Lung (tissue), 12 donors: Measurements from ENCODE around the gene FBLN1. TPM values are rescaled to one million over a fixed set of nuclear protein-coding genes. Genes with fewer than 3 reads are reported as not detected.

Experiments used
- ATAC-seq: fragments of 200-7000 bp; cut with Tn5 transposase; one replicate; pipeline ENCODE4 v1.9.1; 2020; ENCODE audit warnings: moderate number of reproducible peaks; ENCODE audit not compliant: insufficient read depth, low FRiP score
- DNase-seq, 3 donors: peaks; one replicate each; pipeline ENCODE4 v3.0.0-alpha.2; 2013 to 2017
- H3K27ac ChIP-seq, 2 donors: one replicate each; pipeline ENCODE4 v1.5.1; 2013; ENCODE audit warnings: mild to moderate bottlenecking in 2 of 2, moderate library complexity in 2 of 2, control low read depth in 1 of 2, inconsistent platforms in 1 of 2, low read depth in 1 of 2, low read length in 1 of 2
- H3K27me3 ChIP-seq, 3 donors: one replicate each; pipeline ENCODE4 v1.5.1; 2013; ENCODE audit warnings: low read length in 2 of 3; ENCODE audit not compliant: control insufficient read depth in 3 of 3, insufficient read depth in 3 of 3
- H3K36me3 ChIP-seq, 4 donors: one replicate each; pipeline ENCODE4 v1.5.1; 2013; ENCODE audit warnings: low read length in 4 of 4, mild to moderate bottlenecking in 1 of 4, moderate library complexity in 1 of 4; ENCODE audit not compliant: control insufficient read depth in 4 of 4, insufficient read depth in 4 of 4
- H3K4me1 ChIP-seq, 5 donors: one replicate each; pipeline ENCODE4 v1.5.1; 2013; ENCODE audit warnings: low read length in 5 of 5, mild to moderate bottlenecking in 2 of 5, moderate library complexity in 1 of 5; ENCODE audit not compliant: control insufficient read depth in 5 of 5, insufficient read depth in 5 of 5
- H3K4me3 ChIP-seq: one replicate; pipeline ENCODE4 v1.5.1; 2013; ENCODE audit warnings: mild to moderate bottlenecking, control low read depth, moderate library complexity
- H3K9ac ChIP-seq, 2 donors: one replicate each; pipeline ENCODE4 v1.5.1; 2013; ENCODE audit warnings: low read length in 2 of 2, control low read depth in 1 of 2; ENCODE audit not compliant: insufficient read depth in 1 of 2
- H3K9me3 ChIP-seq, 4 donors: one replicate each; pipeline ENCODE4 v1.5.1; 2013; ENCODE audit warnings: low read length in 3 of 4, mild to moderate bottlenecking in 1 of 4, moderate library complexity in 1 of 4; ENCODE audit not compliant: control insufficient read depth in 4 of 4, insufficient read depth in 3 of 4
- WGBS, 2 donors: extraction: QIAGEN DNeasy Blood & Tissue Kit; methylation state at CpG; one replicate each; pipeline ENCODE4 v1.1.7; 2013; 5-methylcytosine and 5-hydroxymethylcytosine counted together
- polyA plus RNA-seq, 2 donors: library from polyadenylated mRNA; stranded (reverse); fragments of 200-250 nt; gene quantifications; one replicate each; pipeline ENCODE4 v1.2.1, GENCODE V29; 2013
- total RNA-seq, 2 donors: library from RNA; depleted of rRNA in 1 of 2; stranded (reverse); fragments of >200 nt in 1 of 2; gene quantifications; one replicate each; pipeline ENCODE4 v1.2.1, GENCODE V29; 2014 to 2021
- TF ChIP-seq, protein P1 (sequence below): IDR thresholded peaks from 2 replicates; pipeline ENCODE4 v1.5.1; 2012; ENCODE audit warnings: mild to moderate bottlenecking; ENCODE audit errors: control extremely low read depth, extremely low read depth
- donor health status: control.
- donor health status: control.
- donor health status: Bipolar disorder and iron deficiency.
- donor health status: healthy.
- donor health status: DM: yes; HTN: yes; CAD: no.

FBLN1 gene
- total and polyA plus RNA-seq, 4 donors: 82.7 to 357 (median 233) TPM

DNA sequence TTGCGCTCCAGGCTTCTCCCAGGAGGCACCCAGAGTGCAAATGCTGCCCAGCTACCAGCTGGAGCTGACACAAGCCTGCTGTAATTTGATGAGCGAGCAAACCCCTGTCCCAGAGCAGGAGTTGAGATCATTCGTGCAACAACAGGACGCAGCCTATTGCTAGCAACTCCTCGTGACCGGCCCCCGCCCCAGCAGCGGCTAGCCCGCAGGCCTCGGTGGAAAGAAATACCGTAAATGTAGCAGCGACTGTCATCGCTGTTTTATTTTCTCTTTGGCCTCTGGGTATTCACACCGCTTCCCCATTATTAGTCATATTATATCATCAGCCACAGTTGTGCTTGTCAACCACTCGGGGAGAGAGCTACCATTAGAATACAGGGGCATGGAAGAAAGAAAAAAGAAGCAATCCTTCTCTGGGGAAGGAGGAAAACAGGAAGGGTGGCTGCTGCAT is 109.8 kb downstream of the FBLN1 start:
- TF ChIP-seq, protein P1, sequence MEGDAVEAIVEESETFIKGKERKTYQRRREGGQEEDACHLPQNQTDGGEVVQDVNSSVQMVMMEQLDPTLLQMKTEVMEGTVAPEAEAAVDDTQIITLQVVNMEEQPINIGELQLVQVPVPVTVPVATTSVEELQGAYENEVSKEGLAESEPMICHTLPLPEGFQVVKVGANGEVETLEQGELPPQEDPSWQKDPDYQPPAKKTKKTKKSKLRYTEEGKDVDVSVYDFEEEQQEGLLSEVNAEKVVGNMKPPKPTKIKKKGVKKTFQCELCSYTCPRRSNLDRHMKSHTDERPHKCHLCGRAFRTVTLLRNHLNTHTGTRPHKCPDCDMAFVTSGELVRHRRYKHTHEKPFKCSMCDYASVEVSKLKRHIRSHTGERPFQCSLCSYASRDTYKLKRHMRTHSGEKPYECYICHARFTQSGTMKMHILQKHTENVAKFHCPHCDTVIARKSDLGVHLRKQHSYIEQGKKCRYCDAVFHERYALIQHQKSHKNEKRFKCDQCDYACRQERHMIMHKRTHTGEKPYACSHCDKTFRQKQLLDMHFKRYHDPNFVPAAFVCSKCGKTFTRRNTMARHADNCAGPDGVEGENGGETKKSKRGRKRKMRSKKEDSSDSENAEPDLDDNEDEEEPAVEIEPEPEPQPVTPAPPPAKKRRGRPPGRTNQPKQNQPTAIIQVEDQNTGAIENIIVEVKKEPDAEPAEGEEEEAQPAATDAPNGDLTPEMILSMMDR: no peak
- peak overlapping the region in 1 of 2 donors; percentile 9 for H3K9ac ChIP-seq
- no peaks in the 10 kb centered on the region for H3K27me3 ChIP-seq
- no peak overlapping the region for H3K4me3 ChIP-seq
- ATAC-seq: no peak
- H3K36me3 ChIP-seq: no peaks in the 10 kb centered on the region
- WGBS, 2 donors: 37 to 49% methylated on average over 15 of the region's 15 CpGs
- DNase-seq: peak; percentile 40 to 58 (median 41)
- H3K4me1 ChIP-seq: peaks cover 0 to 7% (median 2%) of the 10 kb centered on the region in 5 donors
- no peak overlapping the region for H3K27ac ChIP-seq
- H3K9me3 ChIP-seq: no peaks in the 10 kb centered on the region

DNA sequence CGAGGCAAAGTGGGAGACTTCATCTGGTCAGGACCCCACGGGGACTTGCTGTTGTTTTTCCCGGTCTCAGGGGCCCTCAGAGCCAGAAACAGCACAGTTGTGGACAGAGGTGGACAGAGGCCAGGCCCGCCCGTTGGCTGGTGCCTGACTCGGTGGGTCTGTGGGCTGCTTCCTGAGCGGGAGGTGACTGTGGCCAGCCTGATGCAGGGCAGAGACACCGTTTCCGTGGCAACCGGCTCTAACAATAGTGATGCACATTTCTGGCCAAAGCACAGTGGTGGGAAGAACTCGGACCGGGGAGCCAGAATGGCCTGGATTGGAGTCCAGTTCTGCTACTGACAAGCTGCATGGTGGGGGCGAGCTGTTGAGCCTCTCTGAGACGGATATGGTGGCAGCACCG is 110.3 kb downstream of the FBLN1 start:
- no peak overlapping the region for H3K4me3 ChIP-seq
- no peaks in the 10 kb centered on the region for H3K9me3 ChIP-seq
- H3K27ac ChIP-seq: no peak overlapping the region
- H3K36me3 ChIP-seq: no peaks in the 10 kb centered on the region
- no peak overlapping the region for H3K9ac ChIP-seq
- TF ChIP-seq, protein P1: no peak
- DNase-seq (no peak), ATAC-seq (no peak)
- 74 to 83% methylated on average over 15 of the region's 15 CpGs for WGBS, 2 donors
- H3K4me1 ChIP-seq: peaks cover 0 to 7% (median 2%) of the 10 kb centered on the region in 5 donors
- no peaks in the 10 kb centered on the region for H3K27me3 ChIP-seq

DNA sequence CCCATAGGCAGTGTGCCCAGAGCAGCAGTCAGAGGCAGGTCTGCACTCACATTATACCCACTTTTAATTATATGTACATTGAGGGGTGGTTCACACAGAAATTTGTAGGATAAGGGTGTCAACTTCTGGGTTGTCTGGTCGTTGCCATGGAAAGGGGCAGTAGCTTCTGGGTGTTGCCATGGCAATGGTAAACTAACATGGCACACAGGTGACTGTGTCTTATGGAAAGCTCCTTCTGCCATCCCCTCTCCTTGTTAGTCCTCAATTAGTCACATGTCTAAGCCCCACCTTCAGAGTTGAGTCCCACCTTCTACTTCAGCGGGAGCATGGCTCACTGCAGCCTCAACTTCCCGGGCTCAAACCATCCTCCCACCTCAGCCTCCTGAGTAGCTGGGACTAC is 112.7 kb downstream of the FBLN1 start:
- Histone ChIP-seq H3K9ac (no peak overlapping the region), H3K9me3 (no peaks in the 10 kb centered on the region), H3K4me3 (no peak overlapping the region), H3K27me3 (no peaks in the 10 kb centered on the region), H3K36me3 (peaks cover 0 to 3% (median 0%) of the 10 kb centered on the region in 4 donors), H3K27ac (no peak overlapping the region), H3K4me1 (peaks cover 0 to 7% (median 2%) of the 10 kb centered on the region in 5 donors)
- ATAC-seq: no peak
- DNase-seq: no peak
- TF ChIP-seq, protein P1: no peak
- WGBS, 2 donors: 77 to 85% methylated on average over 3 of the region's 3 CpGs

DNA sequence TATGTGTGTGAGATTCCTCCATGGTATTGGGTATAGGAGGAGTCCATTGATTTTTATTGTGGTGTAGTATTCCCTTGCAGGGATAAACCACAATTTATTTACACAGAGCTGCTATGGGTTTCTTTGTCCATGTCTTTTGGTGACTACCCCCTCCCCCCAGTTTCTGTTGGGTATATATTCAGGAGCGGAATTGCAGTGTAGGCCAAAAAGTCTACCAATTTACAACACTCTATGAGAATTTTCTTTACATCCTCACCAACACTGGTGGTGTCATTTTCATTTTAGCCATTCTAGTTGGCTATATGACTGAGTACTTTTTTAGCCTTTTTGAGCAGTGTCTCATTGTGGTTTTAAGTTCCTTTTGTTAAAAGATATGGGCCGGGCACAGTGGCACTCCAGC is 113.7 kb downstream of the FBLN1 start:
- DNase-seq: no peak
- Histone ChIP-seq H3K36me3 (peaks cover 0 to 3% (median 0%) of the 10 kb centered on the region in 4 donors), H3K4me3 (no peak overlapping the region), H3K9ac (no peak overlapping the region), H3K4me1 (peaks cover 0 to 7% (median 2%) of the 10 kb centered on the region in 5 donors), H3K27me3 (no peaks in the 10 kb centered on the region), H3K27ac (no peak overlapping the region), H3K9me3 (no peaks in the 10 kb centered on the region)
- WGBS, 2 donors: 77 to 84% methylated on average over 2 of the region's 2 CpGs
- TF ChIP-seq, protein P1: no peak
- no peak for ATAC-seq
